ENCODE results near the gene FSTL4.
"Not testable (repeated sequence)": the region's sequence is repeated elsewhere in the genome, so short reads cannot be mapped to it uniquely, and the experiment has no call there.

FSTL4 gene

DNA sequence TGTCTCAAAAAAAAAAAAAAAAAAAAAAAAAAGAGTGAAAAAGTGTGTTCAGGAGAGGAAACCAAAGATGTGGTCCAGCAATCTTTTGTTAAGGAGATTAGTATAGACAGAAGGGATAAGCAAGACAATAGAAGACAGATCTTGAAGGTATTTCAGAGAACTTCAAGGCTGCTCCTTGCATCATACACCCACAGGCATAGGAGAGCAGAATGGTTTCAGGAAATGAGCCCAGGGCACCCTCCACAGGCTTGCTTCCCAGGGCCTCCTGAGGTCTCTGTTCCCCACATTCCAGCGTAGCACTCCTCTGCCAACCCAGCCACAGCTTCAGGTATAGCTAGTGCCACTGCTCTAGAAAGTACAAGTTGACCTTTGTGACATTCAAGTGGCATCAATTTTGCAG lies 65.8 kb downstream of the FSTL4 start:
- H3K27me3 Mint-ChIP-seq = peaks cover 26% of the 10 kb centered on the region

DNA sequence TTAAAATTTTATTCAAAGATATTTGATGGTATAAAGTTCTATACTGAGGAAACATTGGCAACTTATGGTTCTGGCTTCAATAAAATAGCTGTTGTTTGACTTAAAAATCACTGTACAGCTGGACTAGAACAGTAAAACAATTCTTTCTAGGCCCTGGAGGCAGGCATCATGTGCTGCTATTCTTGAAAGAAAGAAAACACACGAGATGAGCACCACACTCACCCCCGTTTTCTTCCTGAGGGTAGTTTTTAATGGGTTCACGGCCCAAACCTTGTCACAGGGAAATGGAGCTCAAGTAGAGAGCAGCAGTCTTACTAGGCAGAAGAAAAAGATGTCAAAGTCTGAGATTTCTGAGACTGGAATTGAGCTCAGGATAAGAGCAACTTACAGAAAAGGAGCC lies 68.0 kb downstream of the FSTL4 start:
- DNase-seq (no peak), ATAC-seq (no peak)
- H3K4me3 Mint-ChIP-seq = no peak overlapping the region
- H3K4me1 Mint-ChIP-seq = no peaks in the 10 kb centered on the region
- no peaks in the 10 kb centered on the region for H3K36me3 Mint-ChIP-seq (ENCODE audit: low read depth)
- peaks cover 35% of the 10 kb centered on the region for H3K27me3 Mint-ChIP-seq
- no peak overlapping the region for H3K27ac Mint-ChIP-seq
- peaks cover 3% of the 10 kb centered on the region for H3K9me3 Mint-ChIP-seq

More for the DNA sequence above, 65.8 kb downstream of the FSTL4 start:
- H3K9me3 Mint-ChIP-seq = peaks cover 3% of the 10 kb centered on the region
- no peak overlapping the region for H3K27ac Mint-ChIP-seq
- no peak for DNase-seq
- no peak overlapping the region for H3K4me3 Mint-ChIP-seq
- no peak for ATAC-seq
- no peaks in the 10 kb centered on the region for H3K36me3 Mint-ChIP-seq (ENCODE audit: low read depth)
- H3K4me1 Mint-ChIP-seq = no peaks in the 10 kb centered on the region

DNA sequence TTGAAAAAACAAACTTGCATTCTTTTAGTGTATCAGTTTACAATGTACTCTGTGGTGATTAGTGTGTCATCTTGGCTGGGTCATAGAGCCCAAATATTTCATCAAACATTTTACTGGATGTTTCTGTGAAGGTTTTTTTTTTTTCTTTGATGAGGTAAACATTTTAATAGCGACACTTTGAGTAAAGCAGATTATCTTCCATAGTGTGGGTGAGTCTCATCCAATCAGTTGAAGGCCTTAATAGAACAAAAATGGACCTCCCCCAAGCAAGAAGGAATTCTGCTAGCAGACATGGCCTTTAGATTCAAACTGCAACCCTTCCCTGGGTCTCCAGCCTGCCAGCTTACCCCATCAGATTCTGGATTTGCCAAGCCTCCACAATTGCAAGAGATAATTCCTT lies 72.5 kb downstream of the FSTL4 start:
- Mint-ChIP-seq H3K4me1 (no peaks in the 10 kb centered on the region), H3K4me3 (no peak overlapping the region), H3K36me3 (ENCODE audit: low read depth) (no peaks in the 10 kb centered on the region), H3K27ac (no peak overlapping the region), H3K27me3 (peaks cover 36% of the 10 kb centered on the region), H3K9me3 (no peaks in the 10 kb centered on the region)
- ATAC-seq (no peak), DNase-seq (no peak)

DNA sequence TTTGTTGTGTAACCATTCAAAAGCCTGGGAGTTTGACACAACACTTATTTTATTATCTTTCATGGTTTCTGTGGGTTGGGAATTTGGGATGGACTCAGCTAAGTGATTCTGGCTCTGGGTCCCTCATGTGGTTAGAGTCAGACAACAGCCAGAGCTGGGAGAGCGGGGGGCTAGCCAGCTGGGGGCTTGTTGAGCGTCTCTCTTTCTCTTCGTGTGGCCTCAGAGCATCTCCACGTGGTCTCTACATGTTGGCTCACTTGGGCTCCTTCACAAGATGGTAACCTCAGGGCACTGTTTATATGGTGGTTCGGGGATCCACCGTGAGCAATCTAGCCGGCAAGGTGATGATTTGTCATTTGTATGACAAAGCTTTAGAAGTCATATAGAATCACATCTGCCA lies 73.6 kb downstream of the FSTL4 start:
- Mint-ChIP-seq H3K36me3 (ENCODE audit: low read depth) (no peaks in the 10 kb centered on the region), H3K27ac (no peak overlapping the region), H3K27me3 (peaks cover 36% of the 10 kb centered on the region), H3K4me1 (no peaks in the 10 kb centered on the region), H3K4me3 (no peak overlapping the region), H3K9me3 (no peaks in the 10 kb centered on the region)
- ATAC-seq = no peak
- DNase-seq = no peak

DNA sequence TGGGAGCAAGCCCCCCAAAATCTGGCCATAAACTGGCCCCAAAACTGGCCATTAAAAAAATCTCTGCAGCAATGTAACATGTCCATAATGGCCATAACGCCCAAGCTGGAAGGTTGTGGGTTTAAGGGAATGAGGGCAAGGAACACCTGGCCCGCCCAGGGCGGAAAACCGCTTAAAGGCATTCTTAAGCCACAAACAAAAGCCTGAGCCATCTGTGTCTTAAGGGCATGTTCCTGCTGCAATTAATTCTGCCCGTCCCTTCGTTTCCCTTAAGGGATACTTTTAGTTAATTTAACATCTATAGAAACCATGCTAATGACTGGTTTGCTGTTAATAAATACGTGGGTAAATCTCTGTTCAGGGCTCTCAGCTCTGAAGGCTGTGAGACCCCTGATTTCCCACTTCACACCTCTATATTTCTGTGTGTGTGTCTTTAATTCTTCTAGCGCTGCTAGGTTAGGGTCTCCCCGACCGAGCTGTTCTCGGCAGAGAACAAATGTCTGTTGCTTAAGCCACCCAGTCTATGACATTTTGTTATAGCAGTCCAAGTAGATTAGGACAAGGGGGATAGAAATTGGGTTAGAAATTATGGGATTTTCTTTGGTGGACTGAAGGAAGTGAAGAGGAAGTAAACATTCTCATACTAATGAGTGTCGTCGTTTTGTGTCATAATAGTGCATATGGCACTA lies 77.0 kb downstream of the FSTL4 start:
- H3K4me1 Mint-ChIP-seq; DNase-seq; H3K9me3 Mint-ChIP-seq; H3K36me3 Mint-ChIP-seq (ENCODE audit: low read depth); ATAC-seq; H3K4me3 Mint-ChIP-seq; H3K27ac Mint-ChIP-seq: not testable (repeated sequence)
- H3K27me3 Mint-ChIP-seq = peaks cover 22% of the 10 kb centered on the region

DNA sequence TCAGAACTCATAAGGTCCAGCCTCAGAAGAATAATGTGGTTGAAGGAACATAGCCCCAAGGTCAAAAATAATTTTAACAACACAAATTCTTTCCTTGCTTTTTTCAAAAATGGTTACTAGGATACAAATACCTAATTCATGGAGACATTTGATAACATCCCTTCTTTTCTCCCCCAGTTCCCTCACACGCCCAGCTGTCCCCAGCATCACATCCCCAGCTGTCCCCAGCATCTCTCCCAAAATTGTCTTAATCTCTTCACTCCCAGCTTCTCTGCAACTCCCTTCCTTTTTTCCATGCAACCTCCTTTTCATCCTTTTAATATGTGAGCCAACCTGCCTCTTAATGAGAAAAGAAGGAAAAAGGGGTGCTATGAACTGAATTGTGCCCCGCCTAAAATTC lies 77.8 kb downstream of the FSTL4 start:
- Mint-ChIP-seq H3K27me3 (peaks cover 17% of the 10 kb centered on the region), H3K4me1 (no peaks in the 10 kb centered on the region), H3K27ac (no peak overlapping the region), H3K4me3 (no peak overlapping the region), H3K36me3 (ENCODE audit: low read depth) (no peaks in the 10 kb centered on the region), H3K9me3 (no peaks in the 10 kb centered on the region)
- ATAC-seq (no peak), DNase-seq (no peak)

DNA sequence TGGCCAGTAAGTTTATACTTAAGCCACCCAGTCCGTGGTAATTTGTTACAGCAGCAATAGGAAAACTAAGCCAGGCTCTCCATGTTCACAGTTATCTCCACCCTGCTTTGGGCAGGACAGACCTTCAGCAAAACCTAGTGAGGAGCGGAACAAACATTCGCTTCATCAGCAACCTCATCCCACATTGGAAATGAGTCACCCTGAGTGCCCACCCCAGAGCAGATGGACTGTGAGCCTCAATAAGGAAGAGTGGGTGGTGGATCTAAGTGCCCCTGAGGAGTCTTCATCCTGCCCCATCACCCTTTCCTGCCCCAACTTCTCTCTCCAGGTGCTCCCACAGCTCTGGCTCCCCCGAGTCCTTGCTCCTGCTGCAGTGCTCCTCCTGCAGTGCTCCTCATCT lies 78.8 kb downstream of the FSTL4 start:
- ATAC-seq (no peak), DNase-seq (no peak)
- Mint-ChIP-seq H3K4me3 (no peak overlapping the region), H3K36me3 (ENCODE audit: low read depth) (no peaks in the 10 kb centered on the region), H3K9me3 (no peaks in the 10 kb centered on the region), H3K4me1 (no peaks in the 10 kb centered on the region), H3K27ac (no peak overlapping the region), H3K27me3 (peaks cover 8% of the 10 kb centered on the region)

DNA sequence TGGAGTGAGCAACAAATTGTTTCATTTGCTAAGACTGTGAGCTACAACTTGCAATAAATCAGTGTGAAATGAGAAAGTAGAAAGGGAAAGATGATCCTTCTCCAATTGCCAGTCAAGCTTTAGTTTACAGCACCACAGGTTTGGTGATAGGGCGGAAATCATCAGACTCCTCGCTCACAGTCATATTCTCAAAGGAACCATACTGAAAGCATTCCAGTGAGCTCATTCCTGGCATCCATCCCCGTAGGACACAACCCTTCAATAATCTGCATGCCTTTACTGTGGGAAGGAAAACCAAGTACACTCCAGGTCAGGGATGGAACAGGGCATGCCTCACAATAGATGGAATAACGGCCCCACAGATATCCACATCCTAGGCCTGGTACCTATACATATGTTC lies 80.7 kb downstream of the FSTL4 start:
- H3K36me3 Mint-ChIP-seq (ENCODE audit: low read depth) = no peaks in the 10 kb centered on the region
- DNase-seq (no peak), ATAC-seq (no peak)
- peaks cover 2% of the 10 kb centered on the region for H3K27me3 Mint-ChIP-seq
- no peaks in the 10 kb centered on the region for H3K4me1 Mint-ChIP-seq
- H3K4me3 Mint-ChIP-seq = no peak overlapping the region
- H3K27ac Mint-ChIP-seq = no peak overlapping the region
- H3K9me3 Mint-ChIP-seq = no peaks in the 10 kb centered on the region

DNA sequence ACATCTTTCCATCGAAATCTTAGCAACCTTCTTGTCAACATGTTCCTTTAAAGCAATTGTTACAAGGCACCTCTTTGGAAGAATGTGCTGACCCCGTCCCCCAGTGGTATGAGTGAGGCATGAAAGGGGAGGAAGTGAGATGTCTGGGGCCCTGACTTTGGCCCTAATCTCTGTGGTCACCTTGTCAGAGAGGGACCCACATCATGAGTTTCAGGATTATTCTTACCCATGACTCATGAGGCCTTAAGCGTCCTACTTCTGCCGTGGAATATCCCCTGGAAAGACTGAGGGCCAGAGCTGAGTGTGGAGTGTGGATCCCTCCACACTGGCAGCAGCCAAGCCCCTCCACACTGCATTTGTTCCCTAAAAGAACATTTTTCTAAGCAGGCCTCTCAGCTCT lies 81.2 kb downstream of the FSTL4 start:
- Mint-ChIP-seq H3K4me3 (no peak overlapping the region), H3K9me3 (no peaks in the 10 kb centered on the region), H3K36me3 (ENCODE audit: low read depth) (no peaks in the 10 kb centered on the region), H3K27me3 (peaks cover 2% of the 10 kb centered on the region), H3K27ac (no peak overlapping the region), H3K4me1 (no peaks in the 10 kb centered on the region)
- DNase-seq (no peak), ATAC-seq (no peak)

DNA sequence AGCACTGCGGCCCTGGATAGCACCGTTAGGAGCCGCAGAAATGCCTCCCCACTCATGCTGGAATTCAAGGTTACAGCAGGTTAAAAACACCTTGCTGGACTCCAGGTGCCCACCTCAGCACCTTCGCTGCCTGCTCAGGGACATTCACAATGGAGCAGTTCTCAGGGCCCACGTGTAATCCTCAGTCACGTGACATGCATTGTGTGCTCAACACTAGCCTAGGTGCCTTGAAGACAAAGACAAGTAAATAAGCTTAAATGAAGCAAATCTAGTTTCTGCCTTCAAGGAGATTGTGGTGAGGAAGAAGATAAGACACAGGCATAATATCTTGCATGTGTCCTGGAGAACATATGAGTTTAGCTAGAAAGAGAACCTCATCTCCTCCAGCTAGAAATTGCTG lies 82.1 kb downstream of the FSTL4 start:
- Mint-ChIP-seq H3K27me3 (no peaks in the 10 kb centered on the region), H3K4me3 (no peak overlapping the region), H3K4me1 (no peaks in the 10 kb centered on the region), H3K9me3 (no peaks in the 10 kb centered on the region), H3K27ac (no peak overlapping the region), H3K36me3 (ENCODE audit: low read depth) (no peaks in the 10 kb centered on the region)
- no peak for DNase-seq
- no peak for ATAC-seq

DNA sequence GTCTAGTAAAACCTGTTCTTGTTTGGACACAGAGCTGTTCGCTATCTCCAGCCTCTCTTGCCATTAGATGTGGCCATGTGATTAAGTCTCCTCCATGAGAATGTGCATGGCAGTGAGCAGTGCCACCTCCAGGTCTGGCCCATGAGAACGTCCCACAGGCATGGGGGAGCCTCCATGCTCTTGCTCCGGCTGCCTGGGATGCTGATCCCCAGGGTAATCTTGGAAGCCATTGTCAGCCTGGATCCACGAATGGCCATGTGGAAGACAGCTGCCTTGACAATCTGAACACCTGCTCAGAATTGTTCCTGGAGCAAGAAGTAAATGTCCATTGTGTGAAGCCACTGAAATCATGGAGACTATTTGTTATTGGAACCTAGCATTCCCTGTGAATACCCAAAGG lies 83.5 kb downstream of the FSTL4 start:
- Mint-ChIP-seq H3K9me3 (no peaks in the 10 kb centered on the region), H3K4me1 (no peaks in the 10 kb centered on the region), H3K27ac (no peak overlapping the region), H3K4me3 (no peak overlapping the region), H3K36me3 (ENCODE audit: low read depth) (no peaks in the 10 kb centered on the region), H3K27me3 (peaks cover 2% of the 10 kb centered on the region)
- DNase-seq (no peak), ATAC-seq (no peak)

DNA sequence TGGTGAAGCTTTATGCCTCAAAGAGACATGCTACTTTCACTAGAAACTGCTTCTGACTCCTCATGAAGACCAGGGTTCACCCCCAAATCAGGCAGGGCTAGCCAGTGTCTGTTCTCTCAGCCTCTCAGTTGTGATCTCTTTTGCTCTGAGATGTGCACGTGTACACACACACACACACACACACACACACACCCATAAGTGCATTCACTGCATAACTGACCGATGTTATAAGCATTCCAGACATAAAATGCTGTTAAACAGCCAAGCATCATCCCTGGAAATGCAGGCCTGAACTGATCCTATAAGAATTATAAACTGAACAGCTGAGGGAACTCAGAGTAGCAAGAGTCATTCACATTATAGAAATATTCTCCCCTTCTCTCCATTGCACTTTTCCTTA lies 85.0 kb downstream of the FSTL4 start:
- H3K9me3 Mint-ChIP-seq = no peaks in the 10 kb centered on the region
- no peaks in the 10 kb centered on the region for H3K4me1 Mint-ChIP-seq
- peaks cover 3% of the 10 kb centered on the region for H3K27me3 Mint-ChIP-seq
- H3K4me3 Mint-ChIP-seq = no peak overlapping the region
- no peak overlapping the region for H3K27ac Mint-ChIP-seq
- DNase-seq = no peak
- no peaks in the 10 kb centered on the region for H3K36me3 Mint-ChIP-seq (ENCODE audit: low read depth)
- no peak for ATAC-seq

DNA sequence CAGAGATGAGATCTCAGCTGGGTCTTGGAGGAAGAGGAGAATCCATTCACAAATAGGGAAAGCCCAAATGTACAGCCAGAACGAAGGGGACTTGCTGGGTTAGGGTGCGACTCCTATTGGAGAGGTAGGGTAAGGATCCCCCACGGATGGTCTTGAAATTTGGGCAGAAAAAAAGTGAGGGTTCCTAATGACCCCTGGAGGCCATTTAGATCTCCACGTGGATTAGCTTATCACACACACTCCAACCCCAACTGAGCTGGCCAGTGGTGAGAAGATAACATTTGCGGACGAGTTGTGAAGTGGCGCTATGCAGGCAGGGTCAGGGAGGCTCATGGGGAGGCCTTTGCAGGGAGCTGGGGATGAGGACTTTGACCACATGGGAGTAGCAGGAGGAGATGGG lies 86.0 kb downstream of the FSTL4 start:
- Mint-ChIP-seq H3K9me3 (no peaks in the 10 kb centered on the region), H3K36me3 (ENCODE audit: low read depth) (no peaks in the 10 kb centered on the region)

DNA sequence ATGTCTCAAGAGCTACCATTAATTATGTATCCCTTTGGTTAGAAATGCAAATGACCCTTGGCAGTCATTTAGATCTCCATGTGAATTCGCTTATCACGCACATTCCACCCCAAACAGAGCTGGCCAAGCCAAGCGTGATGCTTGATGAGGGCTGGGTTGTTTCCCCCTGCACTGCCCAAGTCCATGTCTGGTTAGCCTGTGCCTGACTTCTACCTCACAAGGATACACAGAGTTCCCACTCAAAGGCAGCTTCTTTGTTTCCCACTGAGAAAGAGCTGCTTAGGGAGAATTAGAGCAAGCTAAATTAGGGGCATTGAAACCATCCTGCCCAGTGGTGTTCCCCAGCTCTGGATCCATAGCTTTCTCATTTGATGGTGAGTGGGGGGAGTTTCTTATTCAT lies 87.2 kb downstream of the FSTL4 start:
- H3K4me1 Mint-ChIP-seq = no peaks in the 10 kb centered on the region
- no peak overlapping the region for H3K4me3 Mint-ChIP-seq
- no peak overlapping the region for H3K27ac Mint-ChIP-seq
- DNase-seq (no peak), ATAC-seq (no peak)
- H3K9me3 Mint-ChIP-seq = no peaks in the 10 kb centered on the region
- H3K27me3 Mint-ChIP-seq = peaks cover 3% of the 10 kb centered on the region
- H3K36me3 Mint-ChIP-seq (ENCODE audit: low read depth) = no peaks in the 10 kb centered on the region

More for the DNA sequence above, 86.0 kb downstream of the FSTL4 start:
- Mint-ChIP-seq H3K4me1 (no peaks in the 10 kb centered on the region), H3K27me3 (peaks cover 3% of the 10 kb centered on the region), H3K4me3 (no peak overlapping the region), H3K27ac (no peak overlapping the region)
- ATAC-seq (no peak), DNase-seq (no peak)

DNA sequence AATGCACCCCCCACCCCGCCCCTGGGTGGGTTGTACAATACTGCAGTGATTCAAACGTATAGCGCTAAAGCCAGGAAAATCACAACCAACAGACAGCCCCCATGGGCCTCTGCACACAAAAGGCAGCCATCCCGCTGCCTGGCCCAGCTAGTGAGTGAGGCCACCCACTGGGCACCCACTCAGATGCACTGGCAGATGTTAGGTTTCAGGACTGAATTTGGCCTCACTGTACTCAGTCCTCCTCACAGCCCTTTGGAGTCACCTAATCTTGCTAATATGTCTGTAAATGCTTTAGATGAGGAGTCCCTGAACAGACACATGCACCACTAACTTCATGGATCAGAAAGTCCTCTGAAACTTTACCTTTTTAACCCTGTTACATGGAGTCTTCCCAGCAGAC lies 87.7 kb downstream of the FSTL4 start:
- peaks cover 3% of the 10 kb centered on the region for H3K27me3 Mint-ChIP-seq
- DNase-seq (no peak), ATAC-seq (no peak)
- no peak overlapping the region for H3K4me3 Mint-ChIP-seq
- H3K4me1 Mint-ChIP-seq = no peaks in the 10 kb centered on the region
- no peak overlapping the region for H3K27ac Mint-ChIP-seq
- no peaks in the 10 kb centered on the region for H3K9me3 Mint-ChIP-seq
- H3K36me3 Mint-ChIP-seq (ENCODE audit: low read depth) = no peaks in the 10 kb centered on the region

DNA sequence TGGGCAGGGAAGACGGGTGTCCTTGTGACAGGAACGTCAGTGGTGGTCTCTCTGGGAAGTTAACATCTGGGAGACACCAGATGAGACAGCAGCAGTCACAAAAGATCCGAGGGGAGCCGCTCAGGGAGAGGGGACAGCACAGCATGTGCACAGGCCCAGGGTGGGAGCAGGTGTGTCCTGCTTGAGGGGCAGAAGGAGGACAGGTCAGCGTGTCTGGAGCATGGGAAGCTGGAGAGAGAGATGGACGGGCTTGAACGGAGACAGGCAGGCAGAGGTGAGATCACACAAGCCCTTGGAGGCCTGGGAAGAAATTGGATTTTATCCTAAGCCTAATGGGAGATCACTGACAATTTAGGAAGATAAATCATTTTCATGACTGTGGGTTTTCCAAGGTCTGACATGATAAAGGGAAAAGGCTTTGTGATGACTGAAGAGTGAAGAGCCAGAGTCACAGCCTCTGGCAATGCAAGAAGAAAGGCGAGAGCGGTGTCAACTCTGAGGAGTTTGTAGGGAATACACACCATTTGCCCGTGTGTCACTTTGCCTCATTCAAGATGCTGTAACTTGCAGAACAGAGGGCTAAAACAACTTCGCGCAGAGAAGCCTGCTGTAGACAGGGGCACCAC lies 88.3 kb downstream of the FSTL4 start:
- Mint-ChIP-seq H3K4me1 (no peaks in the 10 kb centered on the region), H3K9me3 (no peaks in the 10 kb centered on the region), H3K27ac (peak overlapping the region; percentile 25), H3K27me3 (peaks cover 3% of the 10 kb centered on the region), H3K4me3 (no peak overlapping the region), H3K36me3 (ENCODE audit: low read depth) (no peaks in the 10 kb centered on the region)
- DNase-seq = no peak
- ATAC-seq = no peak
